VCaP (cell line): Measurements from ENCODE around the gene PDK2.

ENCODE experiments used
- H3K27ac ChIP-seq: fragments of 450-650 bp; 2 replicates; pipeline ENCODE4 v1.5.1; 2017
- CTCF ChIP-seq: fragments of 450-650 bp; conservative IDR thresholded peaks from 2 replicates; pipeline ENCODE4 v1.5.1; 2017; ENCODE audit warnings: mild to moderate bottlenecking, moderate library complexity

The PDK2 gene

DNA sequence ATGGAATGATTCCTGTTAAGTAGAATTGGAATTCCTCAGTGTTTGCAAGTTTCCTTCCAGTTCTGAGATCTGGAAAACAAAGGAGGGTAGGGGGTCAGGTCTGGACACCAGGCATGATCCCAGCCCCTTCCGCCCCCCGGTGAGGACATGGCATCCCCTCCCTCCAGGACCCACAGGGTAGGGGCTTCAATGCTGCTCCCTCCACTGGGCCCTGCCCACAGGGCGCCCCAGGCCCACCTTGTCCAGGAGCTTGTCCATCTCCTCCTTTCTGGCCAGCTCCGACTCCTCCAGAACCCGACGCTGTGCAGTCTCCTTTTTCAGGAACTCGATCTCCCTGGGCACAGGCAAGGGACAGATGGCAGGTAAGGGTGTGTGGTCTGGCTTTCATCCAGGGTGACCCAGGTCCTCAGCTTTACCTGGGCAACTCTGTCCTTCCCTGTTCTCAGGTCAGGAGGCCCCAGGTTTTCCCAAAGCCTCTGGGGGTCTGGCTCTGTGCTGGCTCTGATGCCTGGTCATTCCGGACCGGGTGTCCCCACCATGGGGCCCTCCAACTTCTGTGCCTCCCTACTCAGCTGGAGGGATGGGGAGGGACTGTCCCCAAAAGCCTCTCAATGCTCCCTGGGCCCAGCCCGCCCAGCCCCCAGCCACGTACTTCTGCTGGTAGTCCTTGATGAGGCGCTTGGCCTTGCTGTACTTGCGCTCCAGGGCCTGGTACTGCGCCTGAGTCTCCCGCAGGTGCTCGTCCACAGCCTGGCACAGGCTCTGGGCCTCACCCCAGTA is 40.4 kb downstream of the PDK2 start:
- H3K27ac ChIP-seq, result no peak overlapping the region
- TF ChIP-seq CTCF, result no peak

- no peak for TF ChIP-seq CTCF
- no peak overlapping the region for H3K27ac ChIP-seq
Measured at GRCh38 chr17:50136096-50136687, 41.0 kb downstream of the PDK2 start.

DNA sequence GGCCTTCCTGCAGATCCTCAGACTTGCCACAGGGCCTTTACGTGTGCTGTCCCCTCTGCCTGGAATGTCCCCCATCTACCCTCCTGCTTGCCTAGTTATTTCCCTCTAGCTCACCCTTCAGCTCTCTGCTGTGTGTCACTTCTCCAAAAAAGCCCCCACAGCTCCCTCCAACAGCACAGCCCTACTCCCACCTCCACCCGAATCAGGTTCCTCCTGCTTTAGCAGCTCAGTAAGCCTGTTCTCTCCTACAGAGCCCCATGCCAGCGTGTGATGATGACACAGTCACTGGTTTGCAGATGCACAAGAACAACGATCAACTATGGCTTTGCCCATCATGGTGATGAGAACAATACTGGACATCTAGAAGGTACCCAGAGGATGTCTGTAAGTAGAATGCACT is 41.9 kb downstream of the PDK2 start:
- TF ChIP-seq CTCF, result no peak
- H3K27ac ChIP-seq, result no peak overlapping the region

DNA sequence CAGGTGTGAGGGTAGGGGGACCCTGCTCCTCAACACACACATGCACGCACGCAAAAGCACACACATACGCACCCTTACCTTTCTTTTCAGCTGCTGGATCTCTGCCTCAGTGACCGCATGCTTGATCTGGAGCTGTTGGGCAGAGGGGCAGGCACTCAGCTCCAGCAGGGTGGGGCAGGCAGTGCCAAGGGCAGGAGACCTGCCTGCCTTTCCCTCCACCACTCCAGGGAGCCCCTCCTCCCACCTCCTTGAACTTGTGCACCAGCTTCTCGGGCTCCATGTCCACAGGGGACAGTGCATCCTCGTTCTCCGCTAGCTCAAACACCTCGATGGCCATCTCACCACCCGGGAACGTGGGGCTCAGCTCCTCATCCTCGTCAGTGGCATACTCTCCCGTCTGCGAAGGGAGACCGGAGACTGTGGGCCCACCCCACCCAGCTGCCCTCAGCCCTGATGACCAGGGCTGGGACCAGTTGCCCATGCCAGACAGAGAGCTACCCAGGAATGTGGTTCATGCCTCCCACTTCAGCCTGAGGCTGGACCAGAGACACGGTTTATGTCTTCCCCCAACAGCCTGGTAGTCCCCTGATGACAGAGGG is 44.1 kb downstream of the PDK2 start:
- TF ChIP-seq CTCF, result no peak
- no peak overlapping the region for H3K27ac ChIP-seq

DNA sequence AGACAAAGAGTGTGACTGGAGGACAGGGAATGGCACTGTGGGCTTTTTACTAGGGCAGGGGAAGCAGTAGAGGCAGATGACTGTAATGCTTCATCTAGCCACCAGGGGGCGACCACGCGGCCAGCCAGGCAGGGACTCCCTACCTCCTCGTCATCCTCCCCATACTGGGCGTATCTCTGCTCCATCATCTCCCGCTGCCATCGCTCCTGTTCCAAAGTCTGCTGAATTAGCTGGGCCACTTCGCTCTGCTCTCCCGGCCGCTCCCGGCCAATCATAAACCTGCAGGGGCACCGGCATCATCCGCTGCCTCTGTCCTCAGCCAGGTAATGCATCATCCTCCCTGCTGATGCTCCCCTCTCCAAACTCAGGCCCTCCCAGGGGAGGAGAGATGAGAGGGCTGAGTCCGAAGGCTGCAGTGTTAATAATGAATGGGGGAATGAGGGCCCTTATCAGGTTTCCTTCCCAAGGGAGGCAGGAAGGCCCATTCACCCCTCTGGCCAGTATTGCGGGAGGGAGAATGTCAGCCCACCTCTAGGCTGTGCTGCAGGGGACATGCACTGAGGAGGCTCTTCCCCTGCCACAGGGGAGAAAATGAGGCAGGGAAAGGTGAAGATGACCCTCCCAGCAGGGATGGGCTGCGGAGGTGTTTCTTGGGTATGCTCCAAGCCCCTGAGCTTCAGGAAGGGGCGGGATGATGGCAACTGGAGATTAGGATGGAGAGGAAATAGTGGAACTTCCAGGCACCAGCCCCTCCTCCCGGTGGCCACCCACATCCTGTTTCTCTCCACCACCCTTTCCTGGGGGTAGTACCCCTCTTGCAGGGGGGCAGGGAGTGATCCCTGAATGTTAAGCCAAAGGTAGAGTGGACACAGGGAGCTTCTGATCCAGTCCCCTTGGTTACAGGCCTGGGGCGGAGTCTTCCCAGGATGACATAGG is 45.1 kb downstream of the PDK2 start:
- TF ChIP-seq CTCF, result peak; percentile 97
- peak overlapping the region; percentile 52 for H3K27ac ChIP-seq

DNA sequence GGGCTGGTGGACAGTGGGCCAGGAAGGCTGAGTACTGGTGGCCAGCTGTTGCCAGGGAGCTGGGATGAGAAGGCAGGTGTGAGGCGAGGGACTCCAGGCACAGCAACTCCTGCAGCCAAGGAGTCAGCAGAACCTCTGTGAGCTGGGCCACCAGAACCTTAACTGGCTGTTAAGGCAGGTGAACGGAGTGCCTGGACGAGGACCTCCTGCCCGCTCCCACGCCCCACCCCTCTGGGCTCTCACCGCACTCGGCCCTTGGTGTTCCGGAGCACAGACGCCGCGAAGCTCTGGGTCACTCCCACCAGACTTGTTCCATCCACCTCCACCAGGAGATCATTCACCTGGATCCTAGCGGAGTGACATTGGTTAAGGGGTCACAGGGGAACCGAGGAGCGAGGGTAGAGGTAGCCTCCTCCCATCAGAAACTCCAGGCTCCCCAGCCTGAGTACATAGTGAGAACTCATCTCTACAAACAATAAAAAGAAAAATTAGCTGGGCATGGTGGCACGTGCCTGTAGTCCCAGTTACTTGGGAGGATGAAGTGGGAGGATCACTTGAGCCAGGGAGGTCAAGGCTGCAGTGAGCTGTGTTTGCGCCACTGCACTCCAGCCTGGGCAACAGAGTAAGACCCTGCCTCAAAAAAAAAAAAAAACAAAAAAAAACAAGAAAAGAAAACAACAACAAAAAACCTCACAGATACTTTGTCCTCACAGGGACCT is 46.0 kb downstream of the PDK2 start:
- peak overlapping the region; percentile 52 for H3K27ac ChIP-seq
- TF ChIP-seq CTCF, result no peak
